GM12878 (cell line): ENCODE measurements around the gene ARHGAP22. TPM values are rescaled to one million over a fixed set of nuclear protein-coding genes. Genes with fewer than 3 reads are reported as not detected.

Experiments
- ATAC-seq: fragments of 200-7000 bp; cut with Tn5 transposase; 3 replicates; pipeline ENCODE4 v1.9.1; 2020; ENCODE audit warnings: mild to moderate bottlenecking, moderate library complexity
- BruUV-seq: library from RNA; stranded (reverse); fragments of 400-500 nt; replicated peaks from 2 replicates; lab custom pipeline; 2021; lab: Mats Ljungman, UMichigan
- CTCF ChIA-PET: fragments of 300-600 bp; sonication (Branson Sonifier 250); formaldehyde crosslinking; extraction: SDS; loops from one replicate; lab custom pipeline; 2021; ENCODE audit warnings: inconsistent platforms; lab: Yijun Ruan, JAX
- POLR2A ChIA-PET: fragments of 350-600 bp; formaldehyde crosslinking; extraction: SDS; loops from one replicate; lab custom pipeline; 2021; ENCODE audit warnings: inconsistent platforms; lab: Charles Lee
- RAD21 ChIA-PET: fragments of 300-600 bp; sonication (Branson Sonifier 250); formaldehyde crosslinking; loops from one replicate; lab custom pipeline; 2023; ENCODE audit warnings: antibody characterized with exemption; ENCODE audit not compliant: unreplicated experiment; lab: Charles Lee
- SMC1A ChIA-PET: fragments of 300-600 bp; sonication (Branson Sonifier 250); formaldehyde crosslinking; loops from one replicate; lab custom pipeline; 2023; ENCODE audit not compliant: unreplicated experiment, uncharacterized antibody; lab: Charles Lee
- DNase-seq: peaks from one replicate; pipeline ENCODE4 v3.0.0-alpha.2; 2011; ENCODE audit warnings: low read depth, low spot score
- FAIRE-seq: peaks from 3 replicates; lab custom pipeline; 2011; peaks lifted over from hg19 to GRCh38; lab: Jason Lieb, UNC
- H2AFZ ChIP-seq: 2 replicates; pipeline ENCODE4 v1.6.0; 2011; ENCODE audit warnings: low read depth, low read length, control low read depth; ENCODE audit not compliant: control insufficient read depth
- H3K27ac ChIP-seq: 2 replicates; pipeline ENCODE4 v1.5.1; 2011; ENCODE audit warnings: control low read depth; ENCODE audit not compliant: control insufficient read depth, insufficient read depth
- H3K27me3 ChIP-seq, 2 experiments: replicated peaks in 1 of 2; 2 replicates each; pipeline versions ENCODE4 v1.6.0 to v1.6.1; 2011; ENCODE audit warnings: low read length in 1 of 2; ENCODE audit not compliant: control insufficient read depth in 2 of 2, insufficient read depth in 2 of 2
- H3K36me3 ChIP-seq, 2 experiments: 2 replicates each; pipeline ENCODE4 v1.5.1; 2011; ENCODE audit warnings: low read length in 1 of 2; ENCODE audit not compliant: control insufficient read depth in 2 of 2, insufficient read depth in 2 of 2
- H3K4me1 ChIP-seq: 2 replicates; pipeline ENCODE4 v1.6.1; 2011; ENCODE audit warnings: mild to moderate bottlenecking, low read length, moderate library complexity, mixed read lengths; ENCODE audit not compliant: control insufficient read depth, insufficient read depth
- H3K4me2 ChIP-seq: 2 replicates; pipeline ENCODE4 v1.6.0; 2011; ENCODE audit warnings: control low read depth; ENCODE audit not compliant: control insufficient read depth, insufficient read depth
- H3K4me3 ChIP-seq: fragments of 200-600 bp; sonication (generic); 2 replicates; pipeline ENCODE4 v1.5.1; 2016
- H3K79me2 ChIP-seq: 2 replicates; pipeline ENCODE4 v1.6.0; 2011; ENCODE audit warnings: low read length; ENCODE audit not compliant: control insufficient read depth, insufficient read depth
- H3K9ac ChIP-seq: 2 replicates; pipeline ENCODE4 v1.8.0; 2011; ENCODE audit warnings: low read length, control low read depth, mixed read lengths; ENCODE audit not compliant: control insufficient read depth, insufficient read depth
- H3K9me3 ChIP-seq: replicated peaks from 3 replicates; pipeline ENCODE4 v1.5.1; 2011; ENCODE audit warnings: mild to moderate bottlenecking, low read length; ENCODE audit not compliant: control insufficient read depth, insufficient read depth
- H4K20me1 ChIP-seq: 2 replicates; pipeline ENCODE4 v1.6.0; 2011; ENCODE audit not compliant: control insufficient read depth, insufficient read depth
- BCL3 ChIP-seq: IDR thresholded peaks from 2 replicates; pipeline ENCODE4 v1.6.1; 2011; ENCODE audit warnings: borderline replicate concordance, low read depth, mild to moderate bottlenecking, moderate library complexity, low read length; ENCODE audit not compliant: insufficient read depth, poor library complexity, severe bottlenecking
- EED ChIP-seq: sonication (generic); IDR thresholded peaks from 2 replicates; pipeline ENCODE4 v1.6.1; 2016; ENCODE audit warnings: antibody characterized with exemption, low read depth
- HDAC2 ChIP-seq: fragments of 200-600 bp; sonication (generic); IDR thresholded peaks from 2 replicates; pipeline ENCODE4 v1.6.1; 2017
- IRF5 ChIP-seq: fragments of 450-650 bp; IDR thresholded peaks from 2 replicates; pipeline ENCODE4 v1.6.1; 2017; ENCODE audit warnings: borderline replicate concordance
- MTA3 ChIP-seq: IDR thresholded peaks from 2 replicates; pipeline ENCODE4 v1.6.1; 2012; ENCODE audit warnings: low read length, inconsistent platforms, borderline replicate concordance
- NFYB ChIP-seq: IDR thresholded peaks from 2 replicates; pipeline ENCODE4 v1.6.1; 2011; ENCODE audit warnings: low read depth, mild to moderate bottlenecking, low read length, improper control_type of control experiment, moderate library complexity; ENCODE audit not compliant: insufficient read depth
- RFX5 ChIP-seq: IDR thresholded peaks from 2 replicates; pipeline ENCODE4 v1.6.1; 2011; ENCODE audit warnings: low read depth, low read length, improper control_type of control experiment
- ZBED1 ChIP-seq: IDR thresholded peaks from 2 replicates; pipeline ENCODE4 v1.6.1; 2016; ENCODE audit warnings: borderline replicate concordance
- ZNF384 ChIP-seq: IDR thresholded peaks from 2 replicates; pipeline ENCODE4 v1.6.1; 2012; ENCODE audit warnings: low read depth, mild to moderate bottlenecking, low read length, improper control_type of control experiment, borderline replicate concordance
- WGBS: methylation state at CpG from one replicate; pipeline ENCODE4 v1.1.6; 2016; ENCODE audit warnings: low lambda C conversion rate; ENCODE audit not compliant: insufficient replicate concordance, insufficient coverage; ENCODE audit errors: missing lambda C conversion rate; 5-methylcytosine and 5-hydroxymethylcytosine counted together
- in situ Hi-C: fragments of 300-500 bp; cut with MboI; formaldehyde crosslinking; loops from 9 replicates; pipeline ENCODE4 v1.14.3; 2018; ENCODE audit warnings: mixed read lengths
- intact Hi-C: fragments of 100-400 bp; cut with micrococcal nuclease; formaldehyde crosslinking; loops from one replicate; pipeline ENCODE4 v1.14.2; 2022; ENCODE audit not compliant: unreplicated experiment
- polyA plus RNA-seq, 11 experiments: library from polyadenylated mRNA; depleted of rRNA in 4 of 11; unstranded in 6 of 11; stranded (reverse) in 5 of 11; fragments of >200 nt; fragmentation: Nextera tagmentation in 4 of 11; fragmentation: Illumina TruSeq in 1 of 11; extraction: Ambion mirVana in 4 of 11; extraction: Trizol in 1 of 11; gene quantifications; 1 replicate in 1 of 11; 2 replicates in 10 of 11; pipeline versions ENCODE4 v1.2.1 to v1.2.3, GENCODE V29; 2011 to 2016; ENCODE audit warnings: inconsistent platforms in 2 of 11, missing spikeins in 2 of 11, low read depth in 1 of 11
- total RNA-seq, 4 experiments: library from RNA; depleted of rRNA in 3 of 4; stranded (reverse); fragments of >200 nt in 3 of 4; fragmentation: Illumina TruSeq in 1 of 4; extraction: Trizol in 1 of 4; gene quantifications; 2 replicates each; pipeline versions ENCODE4 v1.2.1 to v1.2.3, GENCODE V29; 2013 to 2021

ARHGAP22 gene
- total and polyA plus RNA-seq, 10 of the 15 experiments (the other 5 are each of a cell fraction or from before 2014, with no cell fraction given), result 0.07 to 0.61 (median 0.18) TPM; not detected in 5

GRCh38 chr10:48545462-48546145 lies 59.3 kb downstream of the ARHGAP22 start:
- in situ Hi-C loops, result no loop called here
- ChIA-PET SMC1A (interaction anchor here (1.3 to 10.7 kb wide), 2 partner anchors 23 to 111 kb away, joined by 3 to 173 read pairs; no protein-coding TSS in a partner anchor), CTCF (interaction anchor here (1.1 to 19.6 kb wide), 4 partner anchors 61 to 181 kb away, joined by 3 to 436 read pairs (median 19); partner anchors contain the start of gene ARHGAP22), RAD21 (interaction anchor here (21.1 kb wide), 1 partner anchor 111 kb away, joined by 333 read pairs; no protein-coding TSS in a partner anchor), POLR2A (no interaction called here)
- no peaks in the 10 kb centered on the region for H3K4me1 ChIP-seq
- intact Hi-C loops, result no loop called here
- DNase-seq, result no peak
- TF ChIP-seq RFX5, result no peak
- TF ChIP-seq NFYB, result no peak
- no peak for TF ChIP-seq MTA3
- no peak for TF ChIP-seq BCL3
- TF ChIP-seq ZBED1, result no peak
- TF ChIP-seq HDAC2, result no peak
- no peak for TF ChIP-seq ZNF384
- TF ChIP-seq IRF5, result no peak
- no peak for TF ChIP-seq EED
- H4K20me1 ChIP-seq, result no peaks in the 10 kb centered on the region
- no peaks in the 10 kb centered on the region for H3K36me3 ChIP-seq
- no peaks in the 10 kb centered on the region for H3K9me3 ChIP-seq
- no peaks in the 10 kb centered on the region for H3K79me2 ChIP-seq
- WGBS, result 39% methylated on average over 14 of the region's 14 CpGs
- no peak overlapping the region for H3K27ac ChIP-seq
- H2AFZ ChIP-seq, result no peak overlapping the region
- H3K4me3 ChIP-seq, result no peak overlapping the region
- ATAC-seq, result no peak
- no peak overlapping the region for H3K9ac ChIP-seq
- no peak overlapping the region for H3K4me2 ChIP-seq
- H3K27me3 ChIP-seq, result no peaks in the 10 kb centered on the region
- no peak for FAIRE-seq
- BruUV-seq, result no TSS peak
